Neural cell (in vitro differentiated cells): ENCODE measurements around the gene SH3YL1. TPM values are rescaled to one million over a fixed set of nuclear protein-coding genes. Genes with fewer than 3 reads are reported as not detected.

Experiments used
- H2AFZ ChIP-seq: fragments of 200-600, 300-800 bp; sonication (generic), shearing (Covaris generic); 2 replicates; pipeline ENCODE4 v1.6.0; 2014; ENCODE audit warnings: low read depth, mild to moderate bottlenecking, antibody characterized with exemption, low read length, moderate library complexity
- H3F3A ChIP-seq: fragments of 200-600 bp; shearing (Covaris generic); 2 replicates; pipeline ENCODE4 v1.6.1; 2016; ENCODE audit warnings: mild to moderate bottlenecking, moderate library complexity, mixed read lengths, antibody characterized with exemption, low read length; ENCODE audit not compliant: insufficient read depth, poor library complexity, severe bottlenecking
- H3K27ac ChIP-seq: fragments of 200-600, 300-800 bp; sonication (generic), shearing (Covaris generic); 2 replicates; pipeline ENCODE4 v1.5.1; 2014; ENCODE audit warnings: mild to moderate bottlenecking, low read length, moderate library complexity
- H3K27me3 ChIP-seq: fragments of 300-800, 200-600 bp; sonication (generic), shearing (Covaris generic); 2 replicates; pipeline ENCODE4 v1.6.0; 2014; ENCODE audit warnings: mild to moderate bottlenecking, low read depth, low read length, moderate library complexity; ENCODE audit not compliant: insufficient read depth
- H3K36me3 ChIP-seq: fragments of 300-800, 200-600 bp; sonication (generic), shearing (Covaris generic); 2 replicates; pipeline ENCODE4 v1.5.1; 2014; ENCODE audit warnings: mild to moderate bottlenecking, antibody characterized with exemption, low read length, moderate library complexity; ENCODE audit not compliant: insufficient read depth
- H3K4me2 ChIP-seq: fragments of 300-800, 200-600 bp; sonication (generic), shearing (Covaris generic); 2 replicates; pipeline ENCODE4 v1.6.0; 2014; ENCODE audit warnings: mild to moderate bottlenecking, low read length
- H3K4me3 ChIP-seq: fragments of 300-800, 200-600 bp; sonication (generic), shearing (Covaris generic); 2 replicates; pipeline ENCODE4 v1.5.1; 2014; ENCODE audit warnings: mild to moderate bottlenecking, low read length, moderate library complexity
- H3K79me2 ChIP-seq: fragments of 200-600 bp; shearing (Covaris generic); replicated peaks from 2 replicates; pipeline ENCODE4 v1.6.0; 2014; ENCODE audit warnings: mild to moderate bottlenecking, low read length, moderate library complexity; ENCODE audit not compliant: insufficient read depth
- H3K9ac ChIP-seq: fragments of 300-800, 200-600 bp; sonication (generic), shearing (Covaris generic); 2 replicates; pipeline ENCODE4 v1.6.1; 2016; ENCODE audit warnings: mild to moderate bottlenecking, low read length, mixed read lengths
- H3K9me2 ChIP-seq: fragments of 200-600 bp; shearing (Covaris generic); 2 replicates; pipeline ENCODE4 v1.6.1; 2016; ENCODE audit warnings: mild to moderate bottlenecking, low read length, mixed read lengths; ENCODE audit not compliant: insufficient read depth
- H3K9me3 ChIP-seq: fragments of 200-600, 300-800 bp; sonication (generic), shearing (Covaris generic); 2 replicates; pipeline ENCODE4 v1.6.1; 2016; ENCODE audit warnings: mild to moderate bottlenecking, mixed run types, low read length, moderate library complexity, mixed read lengths
- H4K20me1 ChIP-seq: fragments of 200-600 bp; shearing (Covaris generic); 2 replicates; pipeline ENCODE4 v1.6.1; 2016; ENCODE audit warnings: mild to moderate bottlenecking, mixed run types; ENCODE audit not compliant: insufficient read depth
- EP300 ChIP-seq: fragments of 450-650 bp; conservative IDR thresholded peaks from 2 replicates; pipeline ENCODE4 v1.6.1; 2014; ENCODE audit warnings: antibody characterized with exemption, mild to moderate bottlenecking, moderate library complexity; ENCODE audit not compliant: poor library complexity, severe bottlenecking
- EZH2 ChIP-seq: fragments of 200-600, 300-800 bp; shearing (Covaris generic), sonication (generic); IDR thresholded peaks from 2 replicates; pipeline ENCODE4 v1.6.1; 2014; ENCODE audit warnings: antibody characterized with exemption, low read length, borderline replicate concordance, mild to moderate bottlenecking; ENCODE audit not compliant: insufficient read depth, poor library complexity, severe bottlenecking
- MXI1 ChIP-seq: fragments of 450-650 bp; conservative IDR thresholded peaks from 2 replicates; pipeline ENCODE4 v1.6.1; 2014; ENCODE audit warnings: antibody characterized with exemption, mild to moderate bottlenecking; ENCODE audit not compliant: poor library complexity, severe bottlenecking
- POLR2AphosphoS5 ChIP-seq: IDR thresholded peaks from 2 replicates; pipeline ENCODE4 v1.6.1; 2012
- RAD21 ChIP-seq: fragments of 450-650 bp; conservative IDR thresholded peaks from 2 replicates; pipeline ENCODE4 v1.6.1; 2014; ENCODE audit warnings: antibody characterized with exemption, mild to moderate bottlenecking, moderate library complexity
- SMC3 ChIP-seq: fragments of 450-650 bp; conservative IDR thresholded peaks from 2 replicates; pipeline ENCODE4 v1.6.1; 2014; ENCODE audit warnings: antibody characterized with exemption, mild to moderate bottlenecking, moderate library complexity; ENCODE audit not compliant: poor library complexity
- TAF1 ChIP-seq: IDR thresholded peaks from 2 replicates; pipeline ENCODE4 v1.6.1; 2012; ENCODE audit warnings: low read depth
- polyA plus RNA-seq: library from polyadenylated mRNA; depleted of rRNA; stranded (reverse); fragments of >200 nt; gene quantifications from 2 replicates; pipeline ENCODE4 v1.2.3, GENCODE V29; 2014
- TF ChIP-seq, protein P1 (sequence below): IDR thresholded peaks from 2 replicates; pipeline ENCODE4 v1.6.1; 2012; ENCODE audit warnings: borderline replicate concordance
- TF ChIP-seq, protein P2 (sequence below): fragments of 450-650 bp; IDR thresholded peaks from 2 replicates; pipeline ENCODE4 v1.5.1; 2014; ENCODE audit warnings: antibody characterized with exemption, mild to moderate bottlenecking, moderate library complexity; ENCODE audit not compliant: poor library complexity, severe bottlenecking

The SH3YL1 gene
- polyA plus RNA-seq, 1 donor from 2014 or later, result 70.6 TPM

DNA sequence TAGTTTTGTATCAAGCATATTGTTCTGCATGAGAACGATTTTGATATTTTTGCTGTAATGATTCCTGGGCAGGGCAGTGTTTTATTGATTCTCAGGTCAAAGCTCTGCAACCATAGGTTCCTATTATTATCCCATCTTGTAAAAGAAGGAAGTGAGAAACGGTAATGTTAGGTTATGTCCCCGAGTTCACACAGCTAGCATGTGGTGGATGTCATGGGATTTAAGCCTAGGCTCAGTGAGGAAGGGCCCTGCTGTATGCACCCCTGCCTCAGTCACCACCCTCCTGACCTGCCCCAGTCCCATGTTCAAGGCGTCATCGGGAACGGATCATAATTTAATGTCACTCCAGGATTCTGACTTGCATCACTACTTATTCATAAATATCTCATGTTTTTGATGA lies 11.6 kb upstream of the SH3YL1 start:
- no peaks in the 10 kb centered on the region for H3K27me3 ChIP-seq
- no peak overlapping the region for H3K4me3 ChIP-seq
- H3K27ac ChIP-seq, result no peak overlapping the region
- H3K9me2 ChIP-seq, result no peaks in the 10 kb centered on the region
- peaks cover 25% of the 10 kb centered on the region for H3K79me2 ChIP-seq
- no peak for TF ChIP-seq POLR2AphosphoS5
- TF ChIP-seq EP300, result no peak
- TF ChIP-seq RAD21, result no peak
- no peak for TF ChIP-seq SMC3
- TF ChIP-seq, protein P1, sequence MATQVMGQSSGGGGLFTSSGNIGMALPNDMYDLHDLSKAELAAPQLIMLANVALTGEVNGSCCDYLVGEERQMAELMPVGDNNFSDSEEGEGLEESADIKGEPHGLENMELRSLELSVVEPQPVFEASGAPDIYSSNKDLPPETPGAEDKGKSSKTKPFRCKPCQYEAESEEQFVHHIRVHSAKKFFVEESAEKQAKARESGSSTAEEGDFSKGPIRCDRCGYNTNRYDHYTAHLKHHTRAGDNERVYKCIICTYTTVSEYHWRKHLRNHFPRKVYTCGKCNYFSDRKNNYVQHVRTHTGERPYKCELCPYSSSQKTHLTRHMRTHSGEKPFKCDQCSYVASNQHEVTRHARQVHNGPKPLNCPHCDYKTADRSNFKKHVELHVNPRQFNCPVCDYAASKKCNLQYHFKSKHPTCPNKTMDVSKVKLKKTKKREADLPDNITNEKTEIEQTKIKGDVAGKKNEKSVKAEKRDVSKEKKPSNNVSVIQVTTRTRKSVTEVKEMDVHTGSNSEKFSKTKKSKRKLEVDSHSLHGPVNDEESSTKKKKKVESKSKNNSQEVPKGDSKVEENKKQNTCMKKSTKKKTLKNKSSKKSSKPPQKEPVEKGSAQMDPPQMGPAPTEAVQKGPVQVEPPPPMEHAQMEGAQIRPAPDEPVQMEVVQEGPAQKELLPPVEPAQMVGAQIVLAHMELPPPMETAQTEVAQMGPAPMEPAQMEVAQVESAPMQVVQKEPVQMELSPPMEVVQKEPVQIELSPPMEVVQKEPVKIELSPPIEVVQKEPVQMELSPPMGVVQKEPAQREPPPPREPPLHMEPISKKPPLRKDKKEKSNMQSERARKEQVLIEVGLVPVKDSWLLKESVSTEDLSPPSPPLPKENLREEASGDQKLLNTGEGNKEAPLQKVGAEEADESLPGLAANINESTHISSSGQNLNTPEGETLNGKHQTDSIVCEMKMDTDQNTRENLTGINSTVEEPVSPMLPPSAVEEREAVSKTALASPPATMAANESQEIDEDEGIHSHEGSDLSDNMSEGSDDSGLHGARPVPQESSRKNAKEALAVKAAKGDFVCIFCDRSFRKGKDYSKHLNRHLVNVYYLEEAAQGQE, result no peak
- TF ChIP-seq, protein P2, sequence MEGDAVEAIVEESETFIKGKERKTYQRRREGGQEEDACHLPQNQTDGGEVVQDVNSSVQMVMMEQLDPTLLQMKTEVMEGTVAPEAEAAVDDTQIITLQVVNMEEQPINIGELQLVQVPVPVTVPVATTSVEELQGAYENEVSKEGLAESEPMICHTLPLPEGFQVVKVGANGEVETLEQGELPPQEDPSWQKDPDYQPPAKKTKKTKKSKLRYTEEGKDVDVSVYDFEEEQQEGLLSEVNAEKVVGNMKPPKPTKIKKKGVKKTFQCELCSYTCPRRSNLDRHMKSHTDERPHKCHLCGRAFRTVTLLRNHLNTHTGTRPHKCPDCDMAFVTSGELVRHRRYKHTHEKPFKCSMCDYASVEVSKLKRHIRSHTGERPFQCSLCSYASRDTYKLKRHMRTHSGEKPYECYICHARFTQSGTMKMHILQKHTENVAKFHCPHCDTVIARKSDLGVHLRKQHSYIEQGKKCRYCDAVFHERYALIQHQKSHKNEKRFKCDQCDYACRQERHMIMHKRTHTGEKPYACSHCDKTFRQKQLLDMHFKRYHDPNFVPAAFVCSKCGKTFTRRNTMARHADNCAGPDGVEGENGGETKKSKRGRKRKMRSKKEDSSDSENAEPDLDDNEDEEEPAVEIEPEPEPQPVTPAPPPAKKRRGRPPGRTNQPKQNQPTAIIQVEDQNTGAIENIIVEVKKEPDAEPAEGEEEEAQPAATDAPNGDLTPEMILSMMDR, result no peak
- no peak for TF ChIP-seq TAF1
- no peak for TF ChIP-seq MXI1
- TF ChIP-seq EZH2, result no peak
- H3K9me3 ChIP-seq, result no peaks in the 10 kb centered on the region
- no peak overlapping the region for H3K4me2 ChIP-seq
- peaks cover 3% of the 10 kb centered on the region for H4K20me1 ChIP-seq
- no peak overlapping the region for H2AFZ ChIP-seq
- no peak overlapping the region for H3K9ac ChIP-seq
- no peaks in the 10 kb centered on the region for H3K36me3 ChIP-seq
- H3F3A ChIP-seq, result no peaks in the 10 kb centered on the region

DNA sequence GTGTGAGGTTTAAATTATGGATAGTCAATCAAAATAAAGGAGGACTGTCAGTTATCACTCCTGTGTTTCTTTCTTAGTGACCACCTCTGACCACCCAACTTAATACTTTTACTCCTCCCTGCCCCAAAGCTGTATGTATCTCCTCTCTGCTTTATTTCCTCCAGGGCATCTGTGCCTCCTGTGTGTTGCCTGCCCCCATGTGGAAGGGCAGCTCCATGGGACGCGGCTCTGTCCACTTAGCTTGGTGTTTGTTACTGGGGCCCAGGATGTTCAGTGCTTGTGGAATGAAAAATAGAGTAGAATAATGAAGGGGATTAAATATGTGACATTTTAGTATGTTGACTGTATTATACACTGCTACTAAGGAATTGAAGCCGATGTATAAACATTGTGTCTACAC lies 10.7 kb upstream of the SH3YL1 start:
- Histone ChIP-seq H3K9me3 (no peaks in the 10 kb centered on the region), H3F3A (no peaks in the 10 kb centered on the region), H2AFZ (no peak overlapping the region), H3K4me3 (no peak overlapping the region), H3K9me2 (no peaks in the 10 kb centered on the region), H3K27ac (no peak overlapping the region), H3K9ac (no peak overlapping the region), H3K4me2 (no peak overlapping the region), H4K20me1 (peaks cover 3% of the 10 kb centered on the region), H3K79me2 (peaks cover 35% of the 10 kb centered on the region), H3K36me3 (no peaks in the 10 kb centered on the region), H3K27me3 (no peaks in the 10 kb centered on the region)
- TF ChIP-seq, protein P2, result no peak
- no peak for TF ChIP-seq SMC3
- no peak for TF ChIP-seq RAD21
- TF ChIP-seq POLR2AphosphoS5, result no peak
- TF ChIP-seq, protein P1, result no peak
- no peak for TF ChIP-seq EP300
- TF ChIP-seq TAF1, result no peak
- no peak for TF ChIP-seq EZH2
- no peak for TF ChIP-seq MXI1
